GM13976 (cell line): ENCODE measurements around the gene MRAP2.

Experiments used
- DNase-seq: peaks from one replicate; pipeline ENCODE4 v3.0.0; 2012; ENCODE audit warnings: low spot score
- CTCF ChIP-seq: IDR thresholded peaks from 2 replicates; pipeline ENCODE4 v1.5.1; 2012; ENCODE audit warnings: borderline replicate concordance, mild to moderate bottlenecking; ENCODE audit not compliant: insufficient read depth; ENCODE audit errors: extremely low read depth, missing control alignments, control extremely low read depth
- in situ Hi-C: fragments of 300-500 bp; cut with MboI; formaldehyde crosslinking; loops from one replicate; pipeline ENCODE4 v1.12.0; 2022; ENCODE audit warnings: low sequenced_read_pairs, mixed read lengths, inconsistent platforms; ENCODE audit not compliant: unreplicated experiment

Gene MRAP2

GRCh38 chr6:84017709-84018452 is 15.7 kb upstream of the MRAP2 start:
- DNase-seq: peak; percentile 25
- TF ChIP-seq CTCF: no peak
- in situ Hi-C loops: no loop called here

- in situ Hi-C loops: no loop called here
- no peak for TF ChIP-seq CTCF
- DNase-seq: no peak
Observed at GRCh38 chr6:84018453-84019061, 15.0 kb upstream of the MRAP2 start.

- no peak for TF ChIP-seq CTCF
- DNase-seq: no peak
- in situ Hi-C loops: no loop called here
Observed at GRCh38 chr6:84019141-84019841, 14.3 kb upstream of the MRAP2 start.

GRCh38 chr6:84019842-84020211 is 13.7 kb upstream of the MRAP2 start:
- no peak for DNase-seq
- TF ChIP-seq CTCF: no peak
- in situ Hi-C loops: no loop called here

GRCh38 chr6:84021625-84022024 is 11.9 kb upstream of the MRAP2 start:
- no peak for TF ChIP-seq CTCF
- in situ Hi-C loops: no loop called here
- no peak for DNase-seq

- in situ Hi-C loops: no loop called here
- DNase-seq: no peak
- no peak for TF ChIP-seq CTCF
Observed at GRCh38 chr6:84026721-84027164, 6.8 kb upstream of the MRAP2 start.
